GM21423 (cell line): ENCODE measurements around the gene FER.

ENCODE experiments used
- ATAC-seq: cut with Tn5 transposase; IDR thresholded peaks from one replicate; pipeline ENCODE4 v1.9.1; 2021; ENCODE audit warnings: mild to moderate bottlenecking, moderate library complexity; ENCODE audit not compliant: unreplicated experiment

The FER gene

GRCh38 chr5:109168151-109168550 is 420.5 kb downstream of the FER start:
- ATAC-seq = no peak

- no peak for ATAC-seq
Measured at GRCh38 chr5:109170629-109171350, 423.1 kb downstream of the FER start.

DNA sequence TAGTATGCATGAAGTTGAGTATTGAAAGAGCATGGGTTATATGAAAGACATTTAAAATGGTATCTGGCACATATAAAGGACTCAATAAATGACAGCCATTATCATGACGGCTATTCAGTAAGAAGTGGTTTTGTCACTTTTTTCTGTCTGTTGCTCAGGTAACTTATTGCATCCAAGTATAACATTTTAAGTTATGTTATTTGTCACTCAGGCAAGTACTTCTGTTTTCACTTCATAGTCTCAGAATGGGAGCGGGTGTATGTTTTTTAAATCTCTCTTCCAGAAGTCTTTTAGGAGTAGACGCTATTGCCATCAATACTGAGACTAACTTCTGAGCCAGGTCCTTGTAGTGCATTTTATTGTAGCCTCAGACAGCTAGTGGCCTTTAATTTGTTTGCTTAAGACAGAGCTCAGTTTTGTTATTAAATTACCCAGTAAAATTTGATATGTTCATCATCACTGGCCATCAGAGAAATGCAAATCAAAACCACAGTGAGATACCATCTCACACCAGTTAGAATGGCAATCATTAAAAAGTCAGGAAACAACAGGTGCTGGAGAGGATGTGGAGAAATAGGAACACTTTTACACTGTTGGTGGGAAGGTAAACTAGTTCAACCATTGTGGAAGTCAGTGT is 423.9 kb downstream of the FER start:
- ATAC-seq = peak; percentile 64

DNA sequence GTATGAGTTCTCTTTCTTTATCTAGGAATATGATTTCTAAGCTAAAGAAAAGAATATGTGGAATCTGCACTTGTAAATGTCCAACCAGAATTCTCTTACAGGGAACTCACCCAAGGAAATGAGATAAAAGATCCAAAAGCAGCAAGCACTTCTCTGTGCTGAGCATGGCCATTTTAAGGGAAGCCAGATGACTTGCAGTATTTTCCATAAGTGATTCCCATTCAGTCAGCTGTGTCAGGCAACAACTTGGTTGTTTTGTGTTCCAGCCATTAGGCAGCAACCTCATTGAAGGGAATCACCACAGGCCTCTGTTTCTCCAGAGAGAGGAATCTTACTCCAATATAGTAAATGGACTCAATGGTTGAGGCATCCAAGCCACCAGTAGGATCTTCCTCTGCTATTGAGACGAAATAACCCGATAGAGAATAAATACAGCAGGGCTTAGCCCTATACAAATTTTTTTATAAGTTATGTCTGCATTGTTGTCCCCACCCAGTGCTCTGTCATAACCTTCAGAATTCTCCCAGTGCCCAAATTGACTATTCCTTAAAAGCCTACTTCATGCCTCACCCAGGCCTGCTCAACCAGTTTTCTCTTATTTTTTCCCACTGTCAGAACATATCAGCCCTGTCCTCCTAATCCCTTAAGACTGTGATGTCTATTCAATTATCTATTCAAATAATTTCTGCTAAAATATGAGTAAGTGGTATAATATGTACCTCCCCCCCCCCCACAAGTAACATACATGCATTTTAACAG is 425.5 kb downstream of the FER start:
- no peak for ATAC-seq

DNA sequence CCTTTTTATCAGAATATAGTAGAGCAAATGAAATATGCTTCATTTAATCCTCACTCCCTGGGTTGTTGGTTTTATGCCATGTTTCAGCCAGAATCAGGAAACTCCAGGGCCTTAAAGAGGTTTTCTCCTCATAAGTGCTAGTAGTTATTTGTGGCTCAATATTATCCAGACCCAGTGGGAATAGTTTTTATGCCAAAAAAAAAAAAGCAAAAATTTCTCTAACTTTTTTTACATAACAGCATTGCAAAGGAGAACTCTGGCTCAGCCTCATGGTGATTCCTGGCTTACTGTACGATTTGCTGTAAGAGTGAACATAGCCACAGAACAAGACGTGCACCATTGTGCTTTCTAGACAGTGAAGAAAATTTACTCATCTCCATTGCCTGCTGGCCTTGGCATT is 429.5 kb downstream of the FER start:
- ATAC-seq = no peak

DNA sequence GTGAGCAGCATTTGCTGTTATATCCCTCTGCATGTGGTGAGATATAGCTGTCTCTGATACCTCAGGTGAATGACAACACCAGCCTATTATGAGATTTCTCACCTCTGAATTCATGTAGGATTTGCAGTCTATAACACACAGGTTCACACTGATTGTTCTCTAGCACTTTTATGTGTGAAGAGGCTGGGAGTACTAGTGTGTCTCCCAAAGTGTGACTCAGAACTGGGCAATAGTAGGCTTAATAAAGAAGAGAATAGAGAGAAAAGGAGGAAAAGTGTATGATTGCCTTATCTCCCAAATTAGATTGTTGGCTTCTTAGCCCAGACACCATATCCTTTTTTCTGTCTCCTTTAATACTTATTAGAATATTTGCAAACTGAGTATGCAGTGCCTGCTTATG is 430.1 kb downstream of the FER start:
- no peak for ATAC-seq

DNA sequence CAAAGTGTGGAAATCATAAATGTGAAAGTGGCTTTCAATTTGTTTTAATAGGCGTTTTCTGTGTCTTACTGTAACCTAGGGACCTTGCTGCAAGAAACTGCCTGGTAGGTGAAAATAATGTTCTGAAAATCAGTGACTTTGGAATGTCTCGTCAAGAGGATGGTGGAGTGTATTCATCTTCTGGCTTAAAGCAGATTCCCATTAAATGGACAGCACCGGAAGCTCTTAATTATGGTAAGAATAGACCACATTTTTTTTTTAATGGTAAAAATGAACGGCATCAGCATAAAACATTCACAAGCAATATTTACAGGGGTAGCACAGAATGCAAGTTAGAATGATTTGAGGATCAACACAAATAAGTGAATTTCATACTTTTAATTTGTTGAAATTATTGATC is 433.0 kb downstream of the FER start:
- ATAC-seq = no peak

- no peak for ATAC-seq
Measured at GRCh38 chr5:109186759-109187158, 439.1 kb downstream of the FER start.

- no peak for ATAC-seq
Measured at GRCh38 chr5:109191153-109191558, 443.5 kb downstream of the FER start.

- no peak for ATAC-seq
Measured at GRCh38 chr5:109192027-109192426, 444.3 kb downstream of the FER start.

GRCh38 chr5:109192555-109193281 is 445.0 kb downstream of the FER start:
- ATAC-seq = no peak

DNA sequence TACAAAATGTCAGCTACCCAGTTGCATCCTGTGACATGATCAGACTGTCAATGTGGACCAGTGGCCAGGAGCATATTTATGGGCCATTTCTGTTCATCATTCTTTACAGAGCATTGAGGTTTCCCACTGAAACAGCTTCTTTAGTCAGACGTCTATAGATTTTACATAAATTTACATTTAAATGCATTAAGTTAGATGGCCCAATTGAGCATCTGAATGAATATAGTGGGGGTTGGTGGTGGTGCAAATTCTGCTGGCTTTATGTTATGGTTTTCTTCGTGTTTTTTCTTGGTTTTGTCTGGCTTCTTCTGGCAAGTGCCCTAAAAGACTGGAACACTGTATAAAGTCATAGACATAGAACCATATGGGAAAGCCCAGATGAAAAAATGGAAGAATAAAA is 448.0 kb downstream of the FER start:
- no peak for ATAC-seq

- ATAC-seq = no peak
Measured at GRCh38 chr5:109196087-109196822, 448.6 kb downstream of the FER start.

GRCh38 chr5:109196823-109197160 is 449.1 kb downstream of the FER start:
- ATAC-seq = no peak

GRCh38 chr5:109199289-109199688 is 451.6 kb downstream of the FER start:
- no peak for ATAC-seq

DNA sequence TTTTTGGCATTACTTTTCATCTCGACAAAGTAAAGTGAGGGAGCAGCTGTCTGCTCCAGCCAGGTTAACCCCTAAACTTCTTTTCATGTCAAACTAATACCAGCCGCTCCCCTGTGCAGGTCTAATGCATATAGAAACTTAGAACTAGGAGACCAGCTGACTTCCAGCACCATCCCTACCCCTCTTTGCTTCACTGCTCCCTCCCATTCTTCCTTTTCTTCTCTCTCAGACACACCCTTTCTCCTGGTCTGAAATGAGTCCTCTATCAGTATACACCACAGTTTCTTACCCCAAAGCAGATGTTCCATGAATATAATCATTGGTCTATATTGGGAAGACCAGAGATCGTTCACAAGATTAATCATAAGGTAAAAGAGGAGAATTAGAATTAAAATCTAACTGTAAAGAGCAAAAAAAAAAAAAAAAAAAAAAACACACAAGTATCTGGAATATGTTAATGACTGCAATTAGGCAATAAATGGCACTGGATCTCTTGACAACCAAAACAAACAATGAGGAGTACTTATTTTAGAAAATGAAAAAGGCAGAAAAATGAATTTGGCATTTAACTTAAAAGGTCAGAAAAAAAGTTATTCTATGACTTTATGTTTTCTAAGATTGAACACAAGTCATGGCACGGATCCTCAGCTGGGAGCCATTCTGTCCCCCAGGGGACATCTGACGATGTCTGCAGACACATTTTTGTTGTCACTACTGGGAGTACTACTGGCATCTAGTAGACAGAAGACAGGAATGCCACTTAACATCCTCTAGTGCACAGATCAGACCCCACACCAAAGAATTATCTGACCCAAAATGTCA is 452.3 kb downstream of the FER start:
- no peak for ATAC-seq

DNA sequence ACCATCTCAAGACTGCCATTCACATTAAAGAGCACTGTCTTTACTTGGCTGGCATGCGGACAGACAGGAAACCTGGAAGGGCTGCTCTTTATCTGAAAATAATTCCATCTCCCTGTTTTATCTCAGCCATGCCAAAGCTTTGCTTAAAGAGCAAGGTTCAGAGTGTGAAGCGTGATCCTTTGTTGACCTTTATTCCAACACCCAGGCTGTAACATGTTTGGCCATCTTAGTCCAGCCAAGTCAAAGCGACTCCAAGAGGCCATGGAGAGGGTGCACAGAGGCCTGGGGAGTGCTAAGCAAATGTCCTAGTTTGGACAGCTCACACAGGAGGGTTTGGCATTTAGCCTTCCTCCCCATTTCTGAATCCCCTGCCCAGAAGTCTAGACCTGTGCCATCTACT is 467.3 kb downstream of the FER start:
- no peak for ATAC-seq

GRCh38 chr5:109218818-109219217 is 471.1 kb downstream of the FER start:
- no peak for ATAC-seq

GRCh38 chr5:109223531-109223930 is 475.8 kb downstream of the FER start:
- ATAC-seq = no peak

DNA sequence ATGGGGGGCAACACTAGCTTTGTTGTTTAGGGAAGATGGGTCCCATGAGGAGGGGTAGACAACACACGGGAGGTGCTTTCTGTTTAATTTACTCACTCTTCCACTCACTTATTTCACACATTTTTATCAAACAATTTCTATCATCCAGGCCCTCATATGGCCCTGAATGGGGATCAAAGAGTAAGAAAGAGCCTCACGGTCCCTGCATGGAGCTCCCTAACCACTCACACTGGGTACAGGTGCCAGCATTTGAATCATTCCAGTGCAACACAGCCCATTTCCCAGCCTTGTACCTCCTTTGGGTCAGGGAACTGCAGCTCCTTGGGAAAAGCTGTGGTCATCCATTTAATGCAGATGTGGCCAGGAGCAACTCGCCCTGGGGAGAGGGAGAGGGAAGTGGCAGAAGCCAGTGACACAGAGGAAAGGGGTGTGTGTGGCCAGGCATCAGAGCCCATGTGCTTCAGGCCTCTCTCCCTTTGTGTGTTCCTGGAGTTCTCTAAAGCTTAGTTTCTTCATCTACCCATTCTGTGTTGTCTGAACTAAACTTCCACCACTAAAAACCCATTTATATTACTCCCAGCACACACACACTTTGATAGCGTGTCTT is 476.7 kb downstream of the FER start:
- ATAC-seq = no peak
